HEK293T (cell line): Measurements from ENCODE around the gene IL1RAPL1.

ENCODE experiments used
- ARNT ChIP-seq: fragments of 450-650 bp; IDR thresholded peaks from 2 replicates; pipeline ENCODE4 v1.6.1; 2017; ENCODE audit warnings: mild to moderate bottlenecking
- BHLHE40 ChIP-seq: fragments of 450-650 bp; IDR thresholded peaks from 2 replicates; pipeline ENCODE4 v1.6.1; 2016; ENCODE audit warnings: mild to moderate bottlenecking, moderate library complexity, borderline replicate concordance
- ELF4 ChIP-seq: fragments of 450-650 bp; IDR thresholded peaks from 2 replicates; pipeline ENCODE4 v1.6.1; 2017; ENCODE audit warnings: antibody characterized with exemption
- FOXK2 ChIP-seq: fragments of 450-650 bp; IDR thresholded peaks from 2 replicates; pipeline ENCODE4 v1.6.1; 2016; ENCODE audit warnings: mild to moderate bottlenecking

GRCh38 chrX:29590921-29591320 is 1003.7 kb downstream of the IL1RAPL1 start:
- TF ChIP-seq FOXK2 (no peak), BHLHE40 (no peak), ARNT (no peak), ELF4 (no peak)
